Activated CD4-positive, alpha-beta T cell treated with anti-CD3 and anti-CD28 coated beads, Interleukin-2, amount 10 ng/mL, durations not matched to agents 7 days and 5 days (primary cell): Measurements from ENCODE around the gene ATG4C. TPM values are rescaled to one million over a fixed set of nuclear protein-coding genes. Genes with fewer than 3 reads are reported as not detected.
"Not testable (repeated sequence)": the region's sequence is repeated elsewhere in the genome, so short reads cannot be mapped to it uniquely, and the experiment has no call there.

Source experiments
- CTCF ChIA-PET: fragments of 350-600 bp; sonication (Branson Sonifier 250); formaldehyde crosslinking; loops from one replicate; lab custom pipeline; 2021; ENCODE audit warnings: antibody characterized with exemption; lab: Charles Lee
- POLR2A ChIA-PET: fragments of 350-600 bp; sonication (Branson Sonifier 250); formaldehyde crosslinking; loops from one replicate; lab custom pipeline; 2021; ENCODE audit warnings: antibody characterized with exemption; lab: Charles Lee
- DNase-seq: peaks from one replicate; pipeline ENCODE4 v3.0.0-alpha.2; 2020
- H3K27ac Mint-ChIP-seq: one replicate; pipeline ENCODE4 v1.8.0; 2021; ENCODE audit warnings: mild to moderate bottlenecking, moderate library complexity, mixed read lengths
- H3K27me3 Mint-ChIP-seq: one replicate; pipeline ENCODE4 v1.8.0; 2021; ENCODE audit warnings: mixed read lengths
- H3K36me3 Mint-ChIP-seq: one replicate; pipeline ENCODE4 v1.8.0; 2021; ENCODE audit warnings: low read depth, mixed read lengths
- H3K4me1 Mint-ChIP-seq: one replicate; pipeline ENCODE4 v1.8.0; 2021; ENCODE audit warnings: mixed read lengths
- H3K4me3 Mint-ChIP-seq: one replicate; pipeline ENCODE4 v1.8.0; 2021; ENCODE audit warnings: mild to moderate bottlenecking, moderate library complexity, mixed read lengths
- H3K9me3 Mint-ChIP-seq: one replicate; pipeline ENCODE4 v1.8.0; 2021; ENCODE audit warnings: mixed read lengths
- total RNA-seq, 2 experiments: library from RNA; stranded (reverse); gene quantifications; one replicate each; pipeline ENCODE4 v1.2.3, GENCODE V29; 2021

Gene ATG4C
- total RNA-seq, 2 experiments from 2014 or later: 12.1 to 16.4 TPM

DNA sequence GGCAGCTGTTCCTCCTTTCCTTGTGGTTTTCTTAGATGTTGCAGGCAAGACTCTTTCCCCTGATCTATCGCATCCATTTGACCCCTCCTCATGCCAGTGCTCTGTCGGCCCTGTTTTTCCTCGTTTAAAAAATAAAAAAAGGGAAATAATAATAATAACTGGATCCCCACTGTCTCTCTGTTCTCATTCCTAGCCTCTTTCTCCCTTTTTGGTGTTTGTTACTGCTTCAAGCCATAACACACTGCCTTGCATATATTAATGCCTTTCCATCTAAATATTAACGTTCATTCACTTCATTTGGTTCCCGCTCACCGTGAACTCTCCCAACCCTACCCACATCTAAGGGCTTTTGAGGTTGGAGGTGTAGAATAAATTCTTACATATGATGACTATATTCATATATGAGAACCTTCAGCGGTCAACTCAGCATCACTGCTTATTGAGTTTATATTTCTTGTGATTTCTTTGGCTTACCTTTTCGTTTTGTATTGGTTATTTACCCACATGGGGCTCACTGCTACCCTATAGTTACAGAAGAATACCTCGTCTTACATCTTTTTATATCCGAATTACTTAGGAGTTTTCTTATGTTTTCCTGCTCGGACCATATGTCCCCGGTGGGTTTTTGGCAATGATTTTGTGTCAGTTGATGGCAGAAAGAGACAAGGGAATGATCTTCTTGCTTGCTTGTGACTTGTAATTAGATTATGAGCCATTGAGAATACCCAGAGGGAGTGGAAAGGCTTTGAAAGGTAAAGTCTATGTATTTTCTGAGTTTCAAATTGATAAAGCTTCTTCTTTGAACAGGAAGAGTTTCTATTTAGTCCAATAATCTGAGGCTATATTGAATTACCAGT, 805 bp downstream of the ATG4C start:
- peaks cover 11% of the 10 kb centered on the region for H3K4me1 Mint-ChIP-seq
- peaks cover 13% of the 10 kb centered on the region for H3K27me3 Mint-ChIP-seq
- H3K4me3 Mint-ChIP-seq: no peak overlapping the region
- H3K36me3 Mint-ChIP-seq: no peaks in the 10 kb centered on the region
- no peak for DNase-seq
- ChIA-PET CTCF (interaction anchor here (0.6 to 1.1 kb wide), 3 partner anchors 13 to 63 kb away, joined by 3 to 4 read pairs (median 3); no protein-coding TSS in a partner anchor), POLR2A (no interaction called here)
- no peaks in the 10 kb centered on the region for H3K9me3 Mint-ChIP-seq
- H3K27ac Mint-ChIP-seq: no peak overlapping the region

GRCh38 chr1:62790716-62791115, 6.8 kb downstream of the ATG4C start:
- no peak for DNase-seq
- ChIA-PET POLR2A (no interaction called here), CTCF (no interaction called here)
- H3K27me3 Mint-ChIP-seq: no peaks in the 10 kb centered on the region
- H3K4me1 Mint-ChIP-seq: peaks cover 9% of the 10 kb centered on the region
- no peaks in the 10 kb centered on the region for H3K36me3 Mint-ChIP-seq
- H3K9me3 Mint-ChIP-seq: no peaks in the 10 kb centered on the region
- H3K4me3 Mint-ChIP-seq: no peak overlapping the region
- H3K27ac Mint-ChIP-seq: no peak overlapping the region

DNA sequence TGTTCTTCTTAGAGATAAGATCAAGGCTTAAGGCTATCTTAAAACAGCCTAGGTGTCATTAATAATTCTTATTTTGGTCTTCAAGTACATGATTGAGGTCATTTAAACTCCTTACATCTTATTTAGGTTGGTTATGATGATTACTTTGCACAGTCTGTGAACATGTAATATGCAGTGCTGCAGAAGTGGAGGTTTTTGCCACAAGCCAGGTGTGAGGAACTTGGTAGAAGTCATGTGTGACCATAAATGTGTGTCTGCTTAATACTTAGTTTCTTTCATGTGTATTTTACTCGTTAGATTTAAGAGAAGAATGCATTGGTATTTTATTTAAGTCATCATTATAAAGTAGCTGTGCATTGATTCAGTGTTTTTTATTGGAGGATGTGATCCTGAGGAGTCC, 10.1 kb downstream of the ATG4C start:
- H3K4me3 Mint-ChIP-seq: no peak overlapping the region
- H3K36me3 Mint-ChIP-seq: no peaks in the 10 kb centered on the region
- H3K9me3 Mint-ChIP-seq: no peaks in the 10 kb centered on the region
- ChIA-PET POLR2A (no interaction called here), CTCF (no interaction called here)
- H3K4me1 Mint-ChIP-seq: no peaks in the 10 kb centered on the region
- DNase-seq: no peak
- H3K27me3 Mint-ChIP-seq: no peaks in the 10 kb centered on the region
- H3K27ac Mint-ChIP-seq: no peak overlapping the region

DNA sequence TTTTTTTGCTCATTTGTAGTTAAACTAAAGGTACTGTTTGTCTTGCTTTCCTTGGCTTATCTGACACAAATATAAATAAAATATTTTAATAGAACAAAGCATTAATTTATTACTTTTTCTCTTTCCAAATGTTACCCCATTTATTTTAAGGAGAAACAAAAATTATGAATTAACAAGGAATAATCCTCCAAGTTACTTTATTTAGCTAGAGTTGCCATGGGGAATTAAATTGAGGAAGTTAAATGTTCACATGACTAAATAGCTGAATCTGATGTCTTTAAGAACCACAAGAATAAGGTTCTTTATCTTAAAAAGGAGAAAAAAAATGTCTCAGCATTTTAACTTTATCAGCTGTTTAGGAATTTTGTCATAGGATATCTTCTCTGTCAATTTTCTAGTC, 12.3 kb downstream of the ATG4C start:
- no peaks in the 10 kb centered on the region for H3K27me3 Mint-ChIP-seq
- peaks cover 14% of the 10 kb centered on the region for H3K4me1 Mint-ChIP-seq
- no peak for DNase-seq
- H3K36me3 Mint-ChIP-seq: no peaks in the 10 kb centered on the region
- no peak overlapping the region for H3K27ac Mint-ChIP-seq
- CTCF ChIA-PET: no interaction called here
- H3K9me3 Mint-ChIP-seq: no peaks in the 10 kb centered on the region
- no peak overlapping the region for H3K4me3 Mint-ChIP-seq
- POLR2A ChIA-PET: no interaction called here

- POLR2A ChIA-PET: no interaction called here
- DNase-seq: no peak
- Mint-ChIP-seq H3K36me3 (peaks cover 7% of the 10 kb centered on the region), H3K4me3 (no peak overlapping the region), H3K4me1 (peaks cover 17% of the 10 kb centered on the region), H3K27me3 (no peaks in the 10 kb centered on the region), H3K27ac (no peak overlapping the region), H3K9me3 (no peaks in the 10 kb centered on the region)
- CTCF ChIA-PET: no interaction called here
Observed at GRCh38 chr1:62799688-62800087, 15.8 kb downstream of the ATG4C start.

GRCh38 chr1:62800281-62800680, 16.3 kb downstream of the ATG4C start:
- DNase-seq: no peak
- peaks cover 17% of the 10 kb centered on the region for H3K4me1 Mint-ChIP-seq
- no peaks in the 10 kb centered on the region for H3K9me3 Mint-ChIP-seq
- H3K27ac Mint-ChIP-seq: no peak overlapping the region
- H3K27me3 Mint-ChIP-seq: no peaks in the 10 kb centered on the region
- CTCF ChIA-PET: no interaction called here
- POLR2A ChIA-PET: no interaction called here
- peaks cover 7% of the 10 kb centered on the region for H3K36me3 Mint-ChIP-seq
- H3K4me3 Mint-ChIP-seq: no peak overlapping the region

DNA sequence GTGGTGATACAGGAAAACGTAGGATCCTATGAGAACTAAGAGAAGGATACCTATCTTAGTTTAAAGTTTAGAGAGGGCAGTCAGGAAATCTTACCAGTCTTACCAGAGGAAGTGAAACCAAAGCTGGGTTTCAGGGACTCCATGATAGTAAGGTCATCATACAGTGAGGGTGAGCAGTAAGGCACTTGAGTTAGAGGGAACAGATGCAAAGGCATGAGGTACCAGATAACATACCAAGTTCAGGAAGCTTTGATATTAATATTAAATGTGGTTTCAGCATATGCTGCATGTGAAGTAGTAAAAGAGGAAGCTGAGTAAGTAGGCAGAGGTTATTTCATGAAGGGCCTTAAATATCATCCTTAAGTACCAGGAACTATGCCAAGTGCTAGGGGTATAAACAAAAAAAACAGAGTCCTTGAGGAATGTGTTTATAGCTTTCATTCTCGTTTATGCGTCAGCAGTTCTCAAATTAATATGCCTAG, 16.9 kb downstream of the ATG4C start:
- Mint-ChIP-seq H3K27ac (no peak overlapping the region), H3K9me3 (no peaks in the 10 kb centered on the region), H3K4me1 (peaks cover 17% of the 10 kb centered on the region), H3K27me3 (no peaks in the 10 kb centered on the region), H3K36me3 (peaks cover 7% of the 10 kb centered on the region), H3K4me3 (no peak overlapping the region)
- DNase-seq: no peak
- ChIA-PET POLR2A (no interaction called here), CTCF (interaction anchor here (0.5 kb wide), 1 partner anchor 1602 kb away, joined by 3 read pairs; no protein-coding TSS in a partner anchor)

DNA sequence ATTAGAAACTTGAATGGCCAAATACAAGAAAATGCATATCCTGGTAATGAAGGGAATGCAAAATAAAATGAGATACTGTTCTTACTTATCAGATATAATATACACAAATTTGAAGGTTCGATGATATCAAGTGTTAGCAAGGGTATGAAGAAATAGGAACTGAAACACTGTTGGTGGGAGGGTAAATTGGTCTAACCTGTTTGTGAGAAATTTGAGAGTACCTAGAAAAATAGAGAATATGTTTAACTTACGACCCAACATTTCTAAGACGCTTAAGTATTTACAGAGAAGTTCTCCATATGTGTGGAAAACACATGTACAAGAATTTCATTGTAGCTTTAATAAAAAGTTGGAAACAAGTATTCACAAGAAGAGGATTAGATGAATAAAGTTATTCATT, 25.9 kb downstream of the ATG4C start:
- ChIA-PET CTCF (no interaction called here), POLR2A (no interaction called here)
- H3K4me1 Mint-ChIP-seq: peaks cover 2% of the 10 kb centered on the region
- no peak for DNase-seq
- H3K4me3 Mint-ChIP-seq: no peak overlapping the region
- H3K27me3 Mint-ChIP-seq: no peaks in the 10 kb centered on the region
- H3K9me3 Mint-ChIP-seq: peaks cover 3% of the 10 kb centered on the region
- peaks cover 29% of the 10 kb centered on the region for H3K36me3 Mint-ChIP-seq
- H3K27ac Mint-ChIP-seq: no peak overlapping the region

GRCh38 chr1:62810420-62811274, 26.7 kb downstream of the ATG4C start:
- peaks cover 2% of the 10 kb centered on the region for H3K4me1 Mint-ChIP-seq
- H3K4me3 Mint-ChIP-seq: no peak overlapping the region
- no peak overlapping the region for H3K27ac Mint-ChIP-seq
- H3K9me3 Mint-ChIP-seq: peaks cover 3% of the 10 kb centered on the region
- no peak for DNase-seq
- H3K27me3 Mint-ChIP-seq: no peaks in the 10 kb centered on the region
- POLR2A ChIA-PET: no interaction called here
- CTCF ChIA-PET: interaction anchor here (0.6 kb wide), 1 partner anchor 313 kb away, joined by 3 read pairs; no protein-coding TSS in a partner anchor
- H3K36me3 Mint-ChIP-seq: peaks cover 29% of the 10 kb centered on the region

DNA sequence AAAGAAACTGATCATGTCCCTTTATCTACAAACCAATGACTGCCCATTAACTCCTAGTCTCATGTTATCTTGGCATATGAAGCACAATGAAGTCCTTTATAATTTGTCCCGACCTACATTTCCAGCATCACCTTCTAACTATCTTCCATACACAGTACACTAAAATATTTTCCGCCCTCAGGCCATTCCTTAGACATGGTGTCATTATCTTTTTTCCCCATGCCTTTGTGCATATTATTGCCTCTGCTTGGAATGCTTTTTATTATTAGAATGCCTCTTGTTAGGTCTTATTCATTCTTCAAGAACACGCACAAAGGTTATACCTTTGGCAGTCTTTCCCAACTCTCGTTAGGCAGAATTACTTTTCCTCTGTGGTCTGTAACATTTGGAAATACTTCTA, 39.6 kb downstream of the ATG4C start:
- H3K4me3 Mint-ChIP-seq: no peak overlapping the region
- CTCF ChIA-PET: no interaction called here
- POLR2A ChIA-PET: no interaction called here
- peaks cover 5% of the 10 kb centered on the region for H3K9me3 Mint-ChIP-seq
- H3K27ac Mint-ChIP-seq: no peak overlapping the region
- no peaks in the 10 kb centered on the region for H3K27me3 Mint-ChIP-seq
- DNase-seq: no peak
- no peaks in the 10 kb centered on the region for H3K36me3 Mint-ChIP-seq
- no peaks in the 10 kb centered on the region for H3K4me1 Mint-ChIP-seq

DNA sequence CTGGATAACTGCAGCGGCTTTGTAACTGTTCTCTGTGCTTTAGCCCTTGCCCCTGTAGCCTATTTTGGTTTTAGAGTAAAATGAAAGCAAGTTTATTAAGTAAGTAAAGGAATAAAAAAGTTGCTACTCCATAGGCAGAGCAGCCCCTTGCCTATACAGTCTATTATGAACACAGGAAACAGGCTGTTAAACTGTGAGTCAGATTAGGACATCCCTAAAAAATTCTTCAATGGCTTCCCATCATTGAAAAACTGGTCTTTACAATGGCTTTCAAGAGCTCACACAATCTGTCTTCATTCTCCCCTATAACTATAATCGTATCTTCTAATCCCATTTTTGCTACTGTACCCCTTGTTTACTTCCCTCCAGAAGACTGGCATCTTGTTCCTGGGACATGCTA, 43.0 kb downstream of the ATG4C start:
- no peaks in the 10 kb centered on the region for H3K27me3 Mint-ChIP-seq
- no peak overlapping the region for H3K4me3 Mint-ChIP-seq
- ChIA-PET CTCF (no interaction called here), POLR2A (no interaction called here)
- peaks cover 5% of the 10 kb centered on the region for H3K9me3 Mint-ChIP-seq
- H3K36me3 Mint-ChIP-seq: peaks cover 2% of the 10 kb centered on the region
- H3K4me1 Mint-ChIP-seq: no peaks in the 10 kb centered on the region
- DNase-seq: no peak
- no peak overlapping the region for H3K27ac Mint-ChIP-seq

DNA sequence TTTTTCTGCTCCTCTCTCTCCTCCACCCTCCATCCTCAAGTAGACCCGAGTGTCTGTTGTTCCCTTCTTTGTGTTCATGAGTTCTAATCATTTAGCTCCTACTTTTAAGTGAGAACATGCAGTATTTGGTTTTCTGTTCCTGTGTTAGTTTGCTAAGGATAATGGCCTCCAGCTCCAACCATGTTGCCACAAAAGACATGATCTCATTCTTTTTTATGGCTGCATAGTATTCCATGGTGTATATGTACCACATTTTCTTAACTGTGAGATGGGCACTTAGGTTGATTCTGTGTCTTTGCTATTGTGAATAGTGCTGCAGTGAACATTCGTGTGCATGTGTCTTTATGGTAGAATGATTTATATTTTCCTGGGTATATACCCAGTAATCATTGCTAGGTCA, 43.9 kb downstream of the ATG4C start:
- H3K36me3 Mint-ChIP-seq, POLR2A ChIA-PET: not testable (repeated sequence)

DNA sequence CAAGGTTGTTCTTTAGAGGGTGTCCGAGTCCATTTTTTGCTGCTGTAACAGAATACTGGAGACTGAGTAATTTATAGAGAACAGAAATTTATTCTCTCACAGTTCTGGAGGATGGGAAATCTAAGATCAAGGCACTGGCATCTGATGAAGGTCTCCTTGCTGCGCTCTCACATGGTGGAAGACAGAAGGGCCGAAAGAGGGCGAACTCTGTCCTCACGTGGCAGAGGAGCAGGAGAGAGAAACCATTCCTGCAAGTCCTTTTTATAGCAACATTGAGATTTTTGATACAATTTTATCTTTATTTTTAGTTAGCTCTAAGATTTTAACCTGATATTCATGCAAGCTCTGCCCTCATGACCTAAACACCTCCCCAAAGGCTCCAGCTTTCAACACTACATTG, 48.3 kb downstream of the ATG4C start:
- no peak for DNase-seq
- peaks cover 5% of the 10 kb centered on the region for H3K9me3 Mint-ChIP-seq
- H3K36me3 Mint-ChIP-seq: peaks cover 2% of the 10 kb centered on the region
- no peak overlapping the region for H3K27ac Mint-ChIP-seq
- ChIA-PET POLR2A (no interaction called here), CTCF (no interaction called here)
- H3K4me1 Mint-ChIP-seq: no peaks in the 10 kb centered on the region
- H3K27me3 Mint-ChIP-seq: no peaks in the 10 kb centered on the region
- no peak overlapping the region for H3K4me3 Mint-ChIP-seq

More for the DNA sequence above, 43.9 kb downstream of the ATG4C start:
- DNase-seq, H3K9me3 Mint-ChIP-seq, H3K27ac Mint-ChIP-seq, H3K4me1 Mint-ChIP-seq, CTCF ChIA-PET, H3K27me3 Mint-ChIP-seq, H3K4me3 Mint-ChIP-seq: not testable (repeated sequence)
